HEK293T (cell line): ENCODE measurements around the gene TFF2.

ENCODE experiments used
- CTCF ChIA-PET: fragments of 350-600 bp; formaldehyde crosslinking; extraction: SDS; loops from one replicate; lab custom pipeline; 2021; ENCODE audit warnings: antibody characterized with exemption, inconsistent platforms; lab: Yijun Ruan, JAX
- POLR2A ChIA-PET: fragments of 350-600 bp; formaldehyde crosslinking; extraction: SDS; loops from one replicate; lab custom pipeline; 2020; ENCODE audit warnings: antibody characterized with exemption, inconsistent platforms; lab: Yijun Ruan, JAX
- DNase-seq: peaks from one replicate; pipeline ENCODE4 v3.0.0; 2012; ENCODE audit warnings: mixed read lengths; ENCODE audit errors: extremely low spot score
- ARNT ChIP-seq: fragments of 450-650 bp; IDR thresholded peaks from 2 replicates; pipeline ENCODE4 v1.6.1; 2017; ENCODE audit warnings: mild to moderate bottlenecking
- BHLHE40 ChIP-seq: fragments of 450-650 bp; IDR thresholded peaks from 2 replicates; pipeline ENCODE4 v1.6.1; 2016; ENCODE audit warnings: mild to moderate bottlenecking, moderate library complexity, borderline replicate concordance
- CTBP1 ChIP-seq: fragments of 450-650 bp; IDR thresholded peaks from 2 replicates; pipeline ENCODE4 v1.6.1; 2016; ENCODE audit warnings: borderline replicate concordance
- ELF4 ChIP-seq: fragments of 450-650 bp; IDR thresholded peaks from 2 replicates; pipeline ENCODE4 v1.6.1; 2017; ENCODE audit warnings: antibody characterized with exemption
- FOXA1 ChIP-seq: fragments of 450-650 bp; IDR thresholded peaks from 2 replicates; pipeline ENCODE4 v1.6.1; 2016; ENCODE audit warnings: mild to moderate bottlenecking
- FOXK2 ChIP-seq: fragments of 450-650 bp; IDR thresholded peaks from 2 replicates; pipeline ENCODE4 v1.6.1; 2016; ENCODE audit warnings: mild to moderate bottlenecking
- FOXM1 ChIP-seq: fragments of 450-650 bp; IDR thresholded peaks from 2 replicates; pipeline ENCODE4 v1.6.1; 2017; ENCODE audit warnings: mild to moderate bottlenecking, borderline replicate concordance
- HDGF ChIP-seq: fragments of 450-650 bp; IDR thresholded peaks from 2 replicates; pipeline ENCODE4 v1.6.1; 2017; ENCODE audit warnings: antibody characterized with exemption, borderline replicate concordance
- L3MBTL2 ChIP-seq: fragments of 450-650 bp; conservative IDR thresholded peaks from 2 replicates; pipeline ENCODE4 v1.6.1; 2016; ENCODE audit warnings: mild to moderate bottlenecking
- LEF1 ChIP-seq: fragments of 450-650 bp; IDR thresholded peaks from 2 replicates; pipeline ENCODE4 v1.6.1; 2017; ENCODE audit warnings: mild to moderate bottlenecking, borderline replicate concordance
- NFRKB ChIP-seq: fragments of 450-650 bp; IDR thresholded peaks from 2 replicates; pipeline ENCODE4 v1.6.1; 2016; ENCODE audit warnings: mild to moderate bottlenecking, moderate library complexity
- PKNOX1 ChIP-seq: fragments of 450-650 bp; IDR thresholded peaks from 2 replicates; pipeline ENCODE4 v1.6.1; 2016
- SP1 ChIP-seq: fragments of 450-650 bp; IDR thresholded peaks from 2 replicates; pipeline ENCODE4 v1.6.1; 2017
- SUZ12 ChIP-seq: fragments of 450-650 bp; IDR thresholded peaks from 2 replicates; pipeline ENCODE4 v1.6.1; 2016; ENCODE audit warnings: mild to moderate bottlenecking
- TARDBP ChIP-seq: fragments of 450-650 bp; IDR thresholded peaks from 2 replicates; pipeline ENCODE4 v1.6.1; 2016
- ZNF384 ChIP-seq: fragments of 450-650 bp; IDR thresholded peaks from 2 replicates; pipeline ENCODE4 v1.6.1; 2016

The TFF2 gene

GRCh38 chr21:42358261-42358660, 7.5 kb upstream of the TFF2 start:
- CTCF ChIA-PET: no interaction called here
- POLR2A ChIA-PET: no interaction called here
- DNase-seq: no peak
- no peak for TF ChIP-seq SP1
- no peak for TF ChIP-seq CTBP1
- TF ChIP-seq HDGF: no peak
- no peak for TF ChIP-seq PKNOX1
- no peak for TF ChIP-seq FOXK2
- no peak for TF ChIP-seq SUZ12
- no peak for TF ChIP-seq ZNF384
- TF ChIP-seq FOXA1: no peak
- TF ChIP-seq TARDBP: no peak
- no peak for TF ChIP-seq LEF1
- no peak for TF ChIP-seq NFRKB
- TF ChIP-seq L3MBTL2: no peak
- no peak for TF ChIP-seq BHLHE40
- no peak for TF ChIP-seq FOXM1
- TF ChIP-seq ELF4: no peak
- no peak for TF ChIP-seq ARNT

GRCh38 chr21:42357307-42357706, 6.5 kb upstream of the TFF2 start:
- POLR2A ChIA-PET: no interaction called here
- TF ChIP-seq FOXK2: no peak
- CTCF ChIA-PET: no interaction called here
- no peak for DNase-seq

- no peak for TF ChIP-seq PKNOX1
- no peak for TF ChIP-seq FOXM1
- no peak for TF ChIP-seq HDGF
- no peak for TF ChIP-seq FOXK2
- TF ChIP-seq LEF1: no peak
- TF ChIP-seq SUZ12: no peak
- no peak for TF ChIP-seq SP1
- no peak for TF ChIP-seq ZNF384
- TF ChIP-seq TARDBP: no peak
- TF ChIP-seq L3MBTL2: no peak
- CTCF ChIA-PET: no interaction called here
- POLR2A ChIA-PET: no interaction called here
- DNase-seq: no peak
These were observed 5.9 kb upstream of the TFF2 start for GRCh38 chr21:42356650-42357049.

GRCh38 chr21:42356046-42356445, 5.3 kb upstream of the TFF2 start:
- TF ChIP-seq SP1 (no peak), L3MBTL2 (no peak), LEF1 (no peak), FOXM1 (no peak), HDGF (no peak), NFRKB (no peak), FOXK2 (no peak), ZNF384 (no peak), SUZ12 (no peak), ELF4 (no peak), FOXA1 (no peak), PKNOX1 (no peak), TARDBP (no peak), ARNT (no peak), CTBP1 (no peak), BHLHE40 (no peak)

GRCh38 chr21:42353623-42354022, 2.8 kb upstream of the TFF2 start:
- ChIA-PET POLR2A (no interaction called here), CTCF (no interaction called here)
- no peak for DNase-seq
- TF ChIP-seq FOXK2 (no peak), SUZ12 (no peak), PKNOX1 (no peak), FOXM1 (no peak), NFRKB (no peak), CTBP1 (no peak), LEF1 (no peak)

More at GRCh38 chr21:42356046-42356445, 5.3 kb upstream of the TFF2 start:
- ChIA-PET CTCF (no interaction called here), POLR2A (no interaction called here)
- DNase-seq: no peak

GRCh38 chr21:42352441-42353095, 1.8 kb upstream of the TFF2 start:
- POLR2A ChIA-PET: no interaction called here
- TF ChIP-seq PKNOX1 (no peak), SUZ12 (no peak), LEF1 (no peak), FOXK2 (no peak), FOXM1 (no peak), SP1 (no peak), ELF4 (no peak), BHLHE40 (no peak), NFRKB (no peak), ARNT (no peak), TARDBP (no peak), CTBP1 (no peak), HDGF (no peak), ZNF384 (no peak), L3MBTL2 (no peak), FOXA1 (no peak)
- CTCF ChIA-PET: no interaction called here

More at GRCh38 chr21:42352441-42353095, 1.8 kb upstream of the TFF2 start:
- no peak for DNase-seq
